Loucy (cell line): Measurements from ENCODE around the gene MBNL2.

Experiments
- EZH2phosphoT487 ChIP-seq: fragments of 200-600 bp; IDR thresholded peaks from 2 replicates; pipeline ENCODE4 v1.6.1; 2018; ENCODE audit warnings: antibody characterized with exemption, mild to moderate bottlenecking, moderate library complexity, borderline replicate concordance
- TF ChIP-seq, protein P1 (sequence below): fragments of 200-600 bp; sonication (generic); conservative IDR thresholded peaks from 2 replicates; pipeline ENCODE4 v1.5.1; 2014; ENCODE audit warnings: mild to moderate bottlenecking, antibody characterized with exemption, low read length

DNA sequence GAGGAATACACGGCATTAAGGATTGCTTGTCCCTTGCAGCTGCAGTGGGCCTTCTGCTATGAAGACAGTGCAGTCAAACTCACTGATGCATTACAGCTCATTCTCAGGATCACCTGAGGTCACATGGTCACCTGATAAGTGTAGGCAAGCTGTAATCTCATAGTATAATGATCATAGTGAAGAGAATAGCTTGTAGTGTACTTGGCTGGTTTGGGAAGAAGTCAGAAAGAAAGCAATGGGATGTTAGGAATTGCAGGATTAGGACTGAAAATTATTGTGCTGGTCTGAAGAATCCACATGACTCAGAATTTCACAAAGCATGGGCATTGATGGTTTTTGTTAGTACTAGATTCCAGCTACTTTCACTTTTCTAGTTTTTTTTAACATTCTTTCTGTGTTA lies 76.7 kb downstream of the MBNL2 start:
- TF ChIP-seq, protein P1, sequence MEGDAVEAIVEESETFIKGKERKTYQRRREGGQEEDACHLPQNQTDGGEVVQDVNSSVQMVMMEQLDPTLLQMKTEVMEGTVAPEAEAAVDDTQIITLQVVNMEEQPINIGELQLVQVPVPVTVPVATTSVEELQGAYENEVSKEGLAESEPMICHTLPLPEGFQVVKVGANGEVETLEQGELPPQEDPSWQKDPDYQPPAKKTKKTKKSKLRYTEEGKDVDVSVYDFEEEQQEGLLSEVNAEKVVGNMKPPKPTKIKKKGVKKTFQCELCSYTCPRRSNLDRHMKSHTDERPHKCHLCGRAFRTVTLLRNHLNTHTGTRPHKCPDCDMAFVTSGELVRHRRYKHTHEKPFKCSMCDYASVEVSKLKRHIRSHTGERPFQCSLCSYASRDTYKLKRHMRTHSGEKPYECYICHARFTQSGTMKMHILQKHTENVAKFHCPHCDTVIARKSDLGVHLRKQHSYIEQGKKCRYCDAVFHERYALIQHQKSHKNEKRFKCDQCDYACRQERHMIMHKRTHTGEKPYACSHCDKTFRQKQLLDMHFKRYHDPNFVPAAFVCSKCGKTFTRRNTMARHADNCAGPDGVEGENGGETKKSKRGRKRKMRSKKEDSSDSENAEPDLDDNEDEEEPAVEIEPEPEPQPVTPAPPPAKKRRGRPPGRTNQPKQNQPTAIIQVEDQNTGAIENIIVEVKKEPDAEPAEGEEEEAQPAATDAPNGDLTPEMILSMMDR: no peak
- no peak for TF ChIP-seq EZH2phosphoT487
